Body of pancreas (tissue), 4 donors: ENCODE measurements around the gene PCCA. TPM values are rescaled to one million over a fixed set of nuclear protein-coding genes. Genes with fewer than 3 reads are reported as not detected.

ENCODE experiments used
- ATAC-seq: fragments of 150-250 bp; one replicate; pipeline ENCODE4 v1.9.1; 2016
- DNase-seq, 4 donors: peaks; one replicate each; pipeline ENCODE4 v3.0.0-alpha.2; 2019
- H3K27ac ChIP-seq, 4 donors: fragments of 200-600 bp; sonication (generic); 1 replicate in 3 of 4; 2 replicates in 1 of 4; pipeline versions ENCODE4 v1.5.1 to v1.6.1; 2016 to 2019; ENCODE audit warnings: mild to moderate bottlenecking in 1 of 4, mixed read lengths in 1 of 4, moderate library complexity in 1 of 4
- H3K27me3 ChIP-seq, 2 donors: fragments of 200-600 bp; sonication (generic); one replicate each; pipeline ENCODE4 v1.6.0; 2016; ENCODE audit warnings: mild to moderate bottlenecking in 1 of 2
- H3K36me3 ChIP-seq, 2 donors: fragments of 200-600 bp; sonication (generic); replicated peaks in 1 of 2; 2 replicates each; pipeline ENCODE4 v1.5.1; 2016; ENCODE audit warnings: low read depth in 2 of 2; ENCODE audit not compliant: insufficient read depth in 1 of 2
- H3K4me1 ChIP-seq: fragments of 200-600 bp; sonication (generic); one replicate; pipeline ENCODE4 v1.6.0; 2016
- H3K4me3 ChIP-seq, 2 donors: fragments of 200-600 bp; sonication (generic); 1 replicate in 1 of 2; 2 replicates in 1 of 2; pipeline ENCODE4 v1.5.1; 2016 to 2019
- H3K9me3 ChIP-seq, 3 donors: fragments of 200-600 bp; sonication (generic); 1 replicate in 2 of 3; 2 replicates in 1 of 3; pipeline ENCODE4 v1.5.1; 2016
- CTCF ChIP-seq, 7 experiments: fragments of 450-650 bp in 4 of 7; fragments of 200-600 bp in 3 of 7; sonication (generic) in 3 of 7; IDR thresholded peaks; one replicate each; pipeline ENCODE4 v1.5.1; 2016 to 2019; ENCODE audit warnings: antibody characterized with exemption in 7 of 7
- POLR2A ChIP-seq, 3 donors: fragments of 450-650 bp; IDR thresholded peaks; one replicate each; pipeline ENCODE4 v1.6.1; 2016; ENCODE audit warnings: antibody characterized with exemption in 3 of 3, mild to moderate bottlenecking in 2 of 3
- WGBS, 2 donors: methylation state at CpG; one replicate each; pipeline ENCODE4 v1.1.5; 2017; 5-methylcytosine and 5-hydroxymethylcytosine counted together
- intact Hi-C: fragments of 100-400 bp; cut with DNase I; formaldehyde crosslinking; loops from one replicate; pipeline ENCODE4 v1.15.1; 2023
- total RNA-seq, 2 donors: library from RNA; depleted of rRNA; stranded (reverse); fragments of >200 nt; gene quantifications; one replicate each; pipeline ENCODE4 v1.1.0, GENCODE V29; 2016

Gene PCCA
- total RNA-seq, 2 donors from 2014 or later, result 45.2 to 46.2 TPM

- no peak for ATAC-seq
- DNase-seq, result no peak
- WGBS, 2 donors, result 96 to 97% methylated on average over 4 of the region's 4 CpGs
- TF ChIP-seq POLR2A (IDR thresholded peaks at IDR 0.05) (no peak), CTCF (IDR thresholded peaks at IDR 0.05) (no peak)
- no peaks in the 10 kb centered on the region for H3K27me3 ChIP-seq
- no peaks in the 10 kb centered on the region for H3K9me3 ChIP-seq
- no peak overlapping the region for H3K4me3 ChIP-seq
- H3K4me1 ChIP-seq, result no peaks in the 10 kb centered on the region
- no peak overlapping the region for H3K27ac ChIP-seq
- H3K36me3 ChIP-seq, result no peaks in the 10 kb centered on the region
- intact Hi-C loops, result no loop called here
Observed at GRCh38 chr13:100364591-100364990, 275.7 kb downstream of the PCCA start.

DNA sequence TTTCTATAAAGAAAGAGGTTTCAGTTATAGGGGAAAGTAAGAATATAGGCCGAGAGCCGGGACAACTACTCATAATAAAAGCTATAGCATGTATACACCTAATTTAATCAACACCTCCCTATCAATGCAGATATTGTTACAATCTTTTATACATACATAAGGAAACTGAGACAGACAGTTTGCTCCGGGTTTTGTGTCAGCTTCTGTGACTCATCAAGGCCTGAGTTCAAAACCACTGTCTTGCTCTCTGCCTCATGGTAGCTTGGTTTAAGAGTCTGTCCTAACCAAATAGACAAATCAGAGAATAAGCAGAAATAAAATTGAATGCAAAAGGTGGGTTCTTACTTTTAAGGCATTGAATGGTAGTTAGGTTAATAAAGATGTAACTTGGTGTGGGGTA lies 276.8 kb downstream of the PCCA start:
- H3K36me3 ChIP-seq, result no peaks in the 10 kb centered on the region
- ATAC-seq (no peak), DNase-seq (no peak)
- intact Hi-C loops, result no loop called here
- H3K4me3 ChIP-seq, result no peak overlapping the region
- no peaks in the 10 kb centered on the region for H3K4me1 ChIP-seq
- 85 to 99% methylated on average over 3 of the region's 3 CpGs for WGBS, 2 donors
- no peak overlapping the region for H3K27ac ChIP-seq
- H3K9me3 ChIP-seq, result no peaks in the 10 kb centered on the region
- TF ChIP-seq CTCF (IDR thresholded peaks at IDR 0.05) (no peak), POLR2A (IDR thresholded peaks at IDR 0.05) (no peak)
- no peaks in the 10 kb centered on the region for H3K27me3 ChIP-seq

- H3K36me3 ChIP-seq, result no peaks in the 10 kb centered on the region
- DNase-seq (no peak), ATAC-seq (no peak)
- H3K4me1 ChIP-seq, result no peaks in the 10 kb centered on the region
- H3K4me3 ChIP-seq, result no peak overlapping the region
- intact Hi-C loops, result no loop called here
- H3K9me3 ChIP-seq, result peaks cover 0 to 16% (median 0%) of the 10 kb centered on the region in 3 donors
- no peak for TF ChIP-seq CTCF (IDR thresholded peaks at IDR 0.05)
- no peak for TF ChIP-seq POLR2A (IDR thresholded peaks at IDR 0.05)
- no peaks in the 10 kb centered on the region for H3K27me3 ChIP-seq
- H3K27ac ChIP-seq, result no peak overlapping the region
Observed at GRCh38 chr13:100378533-100378932, 289.6 kb downstream of the PCCA start.

DNA sequence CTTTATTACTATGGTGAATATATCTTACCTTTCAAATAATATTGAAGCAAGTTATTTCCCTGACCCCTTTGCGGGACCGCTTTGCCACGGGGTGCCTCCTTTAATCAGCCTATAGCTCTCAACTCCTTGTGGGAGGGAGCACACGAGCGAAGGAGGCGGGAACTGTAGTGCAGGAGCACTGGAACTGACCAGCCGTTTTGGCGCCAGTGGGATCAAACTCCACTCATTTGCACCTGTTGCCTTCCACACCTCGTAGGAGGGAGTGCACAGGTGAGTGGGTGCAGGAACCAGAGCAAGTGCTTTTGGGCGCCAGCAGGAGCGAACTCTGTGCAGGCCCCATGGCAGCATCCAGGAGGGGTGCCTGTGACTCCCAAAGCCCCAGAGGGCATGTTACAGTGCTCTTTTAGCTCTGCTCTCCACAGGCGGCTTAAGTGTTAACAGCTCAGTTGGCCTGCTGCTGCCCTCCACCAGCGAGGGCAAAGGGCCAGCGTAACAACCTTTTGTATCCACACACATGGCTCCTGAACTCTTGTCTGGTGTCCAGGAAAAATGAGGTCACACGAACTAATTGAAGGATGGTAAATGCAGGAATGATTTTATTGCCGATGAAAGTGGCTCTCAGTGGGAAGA lies 292.8 kb downstream of the PCCA start:
- ATAC-seq (no peak), DNase-seq (no peak)
- intact Hi-C loops, result no loop called here
- Histone ChIP-seq H3K36me3 (no peaks in the 10 kb centered on the region), H3K4me1 (no peaks in the 10 kb centered on the region), H3K27me3 (no peaks in the 10 kb centered on the region), H3K27ac (no peak overlapping the region), H3K4me3 (no peak overlapping the region), H3K9me3 (peaks cover 0 to 11% (median 0%) of the 10 kb centered on the region in 3 donors)
- 82 to 86% methylated on average over 16 of the region's 16 CpGs for WGBS, 2 donors
- TF ChIP-seq POLR2A (IDR thresholded peaks at IDR 0.05) (no peak), CTCF (IDR thresholded peaks at IDR 0.05) (no peak)

- no peaks in the 10 kb centered on the region for H3K4me1 ChIP-seq
- no peak overlapping the region for H3K27ac ChIP-seq
- H3K27me3 ChIP-seq, result no peaks in the 10 kb centered on the region
- no peak for DNase-seq
- no peak for ATAC-seq
- peaks cover 0 to 6% (median 0%) of the 10 kb centered on the region in 3 donors for H3K9me3 ChIP-seq
- intact Hi-C loops, result no loop called here
- H3K4me3 ChIP-seq, result no peak overlapping the region
- no peak for TF ChIP-seq POLR2A (IDR thresholded peaks at IDR 0.05)
- no peak for TF ChIP-seq CTCF (IDR thresholded peaks at IDR 0.05)
- H3K36me3 ChIP-seq, result no peaks in the 10 kb centered on the region
Observed at GRCh38 chr13:100382785-100383184, 293.9 kb downstream of the PCCA start.
